T-cell (primary cell): ENCODE data around the gene EFCAB6. TPM values are rescaled to one million over a fixed set of nuclear protein-coding genes. Genes with fewer than 3 reads are reported as not detected.

Experiments
- ATAC-seq, 4 experiments: fragments of 200-7000 bp in 3 of 4; fragments of 150-1000 bp in 1 of 4; cut with Tn5 transposase; replicated peaks in 1 of 4; 1 replicate in 3 of 4; 2 replicates in 1 of 4; pipeline ENCODE4 v1.10.0; 2021; ENCODE audit warnings: moderate library complexity in 3 of 4, mild to moderate bottlenecking in 2 of 4, moderate number of reproducible peaks in 1 of 4
- CTCF ChIA-PET, 2 donors: fragments of 300-600 bp; sonication (Branson Sonifier 250); formaldehyde crosslinking; loops; one replicate each; lab custom pipeline; 2022; ENCODE audit warnings: antibody characterized with exemption in 2 of 2; lab: Charles Lee
- POLR2A ChIA-PET, 2 donors: fragments of 300-600 bp; sonication (Branson Sonifier 250); formaldehyde crosslinking; loops; one replicate each; lab custom pipeline; 2022; ENCODE audit warnings: antibody characterized with exemption in 2 of 2; lab: Charles Lee
- DNase-seq, 35 experiments: peaks; one replicate each; pipeline versions ENCODE4 v3.0.0 to v3.0.0-alpha.2; 2013 to 2023
- H3K27ac ChIP-seq: one replicate; pipeline ENCODE4 v1.5.1; 2013; ENCODE audit warnings: low read length
- H3K27me3 ChIP-seq, 2 experiments: replicated peaks in 1 of 2; 1 replicate in 1 of 2; 2 replicates in 1 of 2; pipeline versions ENCODE4 v1.6.1 to v1.7.0; 2013; ENCODE audit warnings: low read length in 1 of 2, mixed read lengths in 1 of 2; ENCODE audit not compliant: control insufficient read depth in 2 of 2, insufficient read depth in 2 of 2; ENCODE audit errors: extremely low read depth in 1 of 2
- H3K36me3 ChIP-seq, 2 donors: 1 replicate in 1 of 2; 2 replicates in 1 of 2; pipeline versions ENCODE4 v1.6.1 to v1.7.0; 2013; ENCODE audit warnings: low read length in 1 of 2; ENCODE audit not compliant: control insufficient read depth in 2 of 2, insufficient read depth in 1 of 2; ENCODE audit errors: extremely low read depth in 1 of 2
- H3K4me1 ChIP-seq, 2 experiments: 1 replicate in 1 of 2; 2 replicates in 1 of 2; pipeline versions ENCODE4 v1.6.1 to v1.7.0; 2013; ENCODE audit warnings: low read length in 2 of 2, mixed read lengths in 1 of 2; ENCODE audit not compliant: insufficient read depth in 2 of 2, control insufficient read depth in 1 of 2; ENCODE audit errors: extremely low read depth in 1 of 2
- H3K4me3 ChIP-seq, 2 donors: 1 replicate in 1 of 2; 2 replicates in 1 of 2; pipeline versions ENCODE4 v1.5.1 to v1.7.0; 2013; ENCODE audit warnings: mild to moderate bottlenecking in 2 of 2, low read length in 1 of 2, moderate library complexity in 1 of 2; ENCODE audit not compliant: control insufficient read depth in 1 of 2; ENCODE audit errors: extremely low read depth in 1 of 2
- H3K9me3 ChIP-seq: 2 replicates; pipeline ENCODE4 v1.7.0; 2013
- H3K27ac Mint-ChIP-seq, 2 donors: one replicate each; pipeline ENCODE4 v1.8.0; 2020 to 2021; ENCODE audit warnings: mild to moderate bottlenecking in 2 of 2, mixed read lengths in 2 of 2
- H3K27me3 Mint-ChIP-seq, 2 donors: one replicate each; pipeline ENCODE4 v1.8.0; 2021 to 2022; ENCODE audit warnings: mixed read lengths in 2 of 2
- H3K36me3 Mint-ChIP-seq: one replicate; pipeline ENCODE4 v1.8.0; 2021; ENCODE audit warnings: mixed read lengths
- H3K4me1 Mint-ChIP-seq, 3 donors: one replicate each; pipeline ENCODE4 v1.8.0; 2020 to 2022; ENCODE audit warnings: mixed read lengths in 3 of 3, mild to moderate bottlenecking in 1 of 3
- H3K4me3 Mint-ChIP-seq, 3 donors: one replicate each; pipeline ENCODE4 v1.8.0; 2020 to 2022; ENCODE audit warnings: mild to moderate bottlenecking in 3 of 3, mixed read lengths in 3 of 3, moderate library complexity in 3 of 3
- H3K9me3 Mint-ChIP-seq, 3 donors: one replicate each; pipeline ENCODE4 v1.8.0; 2020 to 2022; ENCODE audit warnings: mixed read lengths in 3 of 3
- whole genome bisulfite sequencing: methylation state at CpG from one replicate; pipeline ENCODE4 v1.1.5; 2013; ENCODE audit warnings: missing lambda C conversion rate; ENCODE audit not compliant: insufficient coverage; 5-methylcytosine and 5-hydroxymethylcytosine counted together
- total RNA-seq, 35 experiments: library from RNA in 6 of 35; stranded (reverse) in 6 of 35; fragments of 120-200 nt in 1 of 35; gene quantifications; one replicate each; pipeline versions ENCODE4 v1.2.1 to v1.2.4 and lab custom pipeline; 2013 to 2026

The EFCAB6 gene
- total RNA-seq, 5 donors from 2014 or later (not counting 1 experiment from before 2014, with no cell fraction given), result 0.26 to 0.89 (median 0.53) TPM

DNA sequence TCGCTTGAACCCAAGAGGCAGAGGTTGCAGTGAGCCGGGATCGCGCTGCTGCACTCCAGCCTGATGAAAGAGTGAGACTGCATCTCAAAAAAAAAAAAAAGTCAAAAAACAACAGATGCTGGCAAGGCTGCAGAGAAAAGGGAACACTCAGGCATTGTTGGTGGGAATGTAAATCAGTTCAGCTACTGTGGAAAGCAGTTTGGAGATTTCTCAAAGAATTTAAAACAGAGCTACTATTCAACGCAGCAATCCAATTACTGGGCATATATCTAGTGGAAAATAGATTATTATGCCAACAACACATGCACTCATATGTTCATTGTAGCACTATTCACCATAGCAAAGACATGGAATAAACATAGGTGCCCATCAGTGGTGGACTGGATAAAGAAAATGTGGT is 89.7 kb downstream of the EFCAB6 start:
- H3K9me3 Mint-ChIP-seq, result no peaks in the 10 kb centered on the region
- ChIA-PET POLR2A (interaction anchor here (0.6 to 0.7 kb wide), 2 partner anchors 13 to 15 kb away, joined by 3 read pairs; no protein-coding TSS in a partner anchor), CTCF (no interaction called here)
- Histone ChIP-seq H3K36me3 (no peaks in the 10 kb centered on the region), H3K27ac (no peak overlapping the region), H3K27me3 (peaks cover 0 to 5% of the 10 kb centered on the region in 2 experiments), H3K4me1 (no peaks in the 10 kb centered on the region), H3K9me3 (no peaks in the 10 kb centered on the region), H3K4me3 (no peak overlapping the region)
- peaks cover 3 to 6% of the 10 kb centered on the region in 2 donors for H3K27me3 Mint-ChIP-seq
- DNase-seq (no peak), ATAC-seq (no peak)
- WGBS, result 100% methylated on average over 2 of the region's 5 CpGs
- no peaks in the 10 kb centered on the region for H3K36me3 Mint-ChIP-seq
- no peaks in the 10 kb centered on the region for H3K4me1 Mint-ChIP-seq
- H3K27ac Mint-ChIP-seq, result no peak overlapping the region
- H3K4me3 Mint-ChIP-seq, result no peak overlapping the region

DNA sequence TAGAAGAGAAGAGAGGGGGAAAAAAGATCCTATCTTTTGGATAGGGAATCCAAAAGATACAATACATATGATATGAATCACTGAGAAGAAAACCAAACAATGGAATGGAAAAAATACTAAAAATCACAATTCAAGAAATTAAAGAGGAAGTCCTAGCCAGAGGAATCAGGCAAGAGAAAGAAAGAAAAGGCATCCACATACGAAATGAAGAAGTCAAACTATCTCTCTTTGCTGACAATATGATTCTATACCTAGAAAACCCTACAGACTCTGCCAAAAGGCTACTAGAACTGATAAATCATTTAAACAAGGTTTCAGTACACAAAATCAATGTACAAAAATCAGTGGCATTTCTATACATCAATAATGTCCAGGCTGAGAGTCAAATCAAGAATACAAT is 91.4 kb downstream of the EFCAB6 start:
- no peak overlapping the region for H3K4me3 ChIP-seq
- H3K27ac ChIP-seq, result no peak overlapping the region
- H3K27me3 ChIP-seq, result peaks cover 0 to 5% of the 10 kb centered on the region in 2 experiments
- H3K4me3 Mint-ChIP-seq, result no peak overlapping the region
- ChIA-PET POLR2A (no interaction called here), CTCF (no interaction called here)
- no CpG with 5 or more reads among the region's 1 CpG for whole genome bisulfite sequencing
- no peak for ATAC-seq
- H3K9me3 Mint-ChIP-seq, result no peaks in the 10 kb centered on the region
- H3K27me3 Mint-ChIP-seq, result peaks cover 3 to 6% of the 10 kb centered on the region in 2 donors
- no peak for DNase-seq
- no peaks in the 10 kb centered on the region for H3K4me1 Mint-ChIP-seq
- H3K9me3 ChIP-seq, result no peaks in the 10 kb centered on the region
- H3K36me3 ChIP-seq, result no peaks in the 10 kb centered on the region
- no peak overlapping the region for H3K27ac Mint-ChIP-seq
- no peaks in the 10 kb centered on the region for H3K36me3 Mint-ChIP-seq
- no peaks in the 10 kb centered on the region for H3K4me1 ChIP-seq

DNA sequence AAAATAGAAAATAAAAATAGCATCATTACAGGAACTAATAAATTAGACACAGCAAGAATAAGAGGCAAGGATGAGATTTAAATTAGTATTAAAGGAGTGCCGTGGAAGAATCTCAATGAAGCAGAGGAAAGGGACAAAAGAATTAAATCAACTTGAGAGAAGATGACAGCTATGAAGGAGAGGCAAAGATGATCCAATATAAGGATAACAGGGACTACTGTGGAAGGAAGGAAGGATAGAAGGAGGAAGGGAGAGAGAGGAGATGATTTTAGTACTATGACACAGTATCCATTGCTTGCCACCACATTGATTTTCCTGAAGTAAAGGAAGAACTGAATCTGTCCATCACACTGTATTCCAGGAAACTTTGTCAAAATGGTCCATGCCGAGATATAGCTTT is 98.0 kb downstream of the EFCAB6 start:
- H3K4me1 ChIP-seq, result no peaks in the 10 kb centered on the region
- 100% methylated on average over 1 of the region's 2 CpGs for WGBS
- ChIA-PET CTCF (no interaction called here), POLR2A (no interaction called here)
- peaks cover 0 to 7% of the 10 kb centered on the region in 2 experiments for H3K27me3 ChIP-seq
- no peaks in the 10 kb centered on the region for H3K36me3 ChIP-seq
- Mint-ChIP-seq H3K9me3 (no peaks in the 10 kb centered on the region), H3K4me3 (no peak overlapping the region), H3K27me3 (no peaks in the 10 kb centered on the region), H3K27ac (no peak overlapping the region), H3K4me1 (no peaks in the 10 kb centered on the region), H3K36me3 (no peaks in the 10 kb centered on the region)
- DNase-seq (no peak), ATAC-seq (no peak)
- H3K4me3 ChIP-seq, result no peak overlapping the region
- H3K27ac ChIP-seq, result no peak overlapping the region
- no peaks in the 10 kb centered on the region for H3K9me3 ChIP-seq

DNA sequence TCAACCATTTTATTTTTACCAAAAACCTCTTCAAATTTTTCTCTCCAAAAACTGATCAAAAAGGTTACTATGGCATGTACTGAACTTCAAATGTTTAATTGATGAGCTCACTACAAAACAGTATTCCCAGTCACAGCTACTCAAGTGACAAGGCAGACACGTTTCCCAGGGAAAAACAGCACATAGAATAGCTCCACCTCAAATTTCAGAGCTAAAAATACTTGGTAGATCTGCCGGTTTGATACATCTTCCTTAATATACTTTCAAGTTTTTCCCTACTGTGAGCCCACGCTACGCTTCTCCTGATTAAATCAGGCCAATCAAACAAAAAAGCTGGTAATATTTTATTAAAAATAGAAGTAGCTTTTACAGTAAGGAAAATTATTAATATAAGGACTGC is 100.4 kb downstream of the EFCAB6 start:
- POLR2A ChIA-PET, result no interaction called here
- CTCF ChIA-PET, result no interaction called here
- DNase-seq (no peak), ATAC-seq (no peak)
- H3K27ac Mint-ChIP-seq, result no peak overlapping the region
- no peaks in the 10 kb centered on the region for H3K4me1 ChIP-seq
- H3K4me1 Mint-ChIP-seq, result no peaks in the 10 kb centered on the region
- H3K4me3 Mint-ChIP-seq, result no peak overlapping the region
- H3K9me3 Mint-ChIP-seq, result no peaks in the 10 kb centered on the region
- peaks cover 8 to 13% of the 10 kb centered on the region in 2 donors for H3K27me3 Mint-ChIP-seq
- H3K36me3 ChIP-seq, result no peaks in the 10 kb centered on the region
- no peak overlapping the region for H3K27ac ChIP-seq
- peaks cover 0 to 5% of the 10 kb centered on the region in 2 experiments for H3K27me3 ChIP-seq
- no peaks in the 10 kb centered on the region for H3K9me3 ChIP-seq
- 9% methylated on average over 1 of the region's 4 CpGs for WGBS
- H3K4me3 ChIP-seq, result no peak overlapping the region
- H3K36me3 Mint-ChIP-seq, result no peaks in the 10 kb centered on the region

DNA sequence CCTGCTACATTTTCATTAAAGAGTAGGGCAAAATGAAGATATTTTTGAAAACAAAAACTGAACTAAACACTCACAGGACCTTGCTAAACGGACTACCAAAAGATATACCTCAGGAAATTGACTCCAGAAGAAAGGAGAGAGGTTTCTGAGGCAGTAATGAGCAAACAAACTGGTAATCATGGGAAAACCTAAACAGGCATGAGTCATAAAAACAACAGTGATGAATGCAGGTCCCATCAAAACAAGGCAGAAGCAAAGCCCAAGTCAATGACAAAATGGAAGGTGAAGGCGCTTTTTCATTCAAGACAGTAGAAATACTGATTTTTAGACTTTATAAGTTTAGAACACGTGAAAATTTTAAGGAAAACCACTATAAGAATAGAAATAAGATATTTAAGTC is 104.5 kb downstream of the EFCAB6 start:
- no peaks in the 10 kb centered on the region for H3K4me1 ChIP-seq
- H3K27ac ChIP-seq, result no peak overlapping the region
- peaks cover 6% of the 10 kb centered on the region for H3K9me3 ChIP-seq
- WGBS, result no CpG with 5 or more reads among the region's 3 CpGs
- peaks cover 14 to 19% (median 15%) of the 10 kb centered on the region in 3 donors for H3K9me3 Mint-ChIP-seq
- ChIA-PET POLR2A (no interaction called here), CTCF (no interaction called here)
- no peaks in the 10 kb centered on the region for H3K36me3 ChIP-seq
- no peak overlapping the region for H3K4me3 Mint-ChIP-seq
- ATAC-seq (no peak), DNase-seq (no peak)
- H3K36me3 Mint-ChIP-seq, result peaks cover 2% of the 10 kb centered on the region
- H3K4me3 ChIP-seq, result no peak overlapping the region
- H3K27me3 ChIP-seq, result peaks cover 0 to 7% of the 10 kb centered on the region in 2 experiments
- no peaks in the 10 kb centered on the region for H3K4me1 Mint-ChIP-seq
- H3K27me3 Mint-ChIP-seq, result peaks cover 19 to 21% of the 10 kb centered on the region in 2 donors
- H3K27ac Mint-ChIP-seq, result no peak overlapping the region

DNA sequence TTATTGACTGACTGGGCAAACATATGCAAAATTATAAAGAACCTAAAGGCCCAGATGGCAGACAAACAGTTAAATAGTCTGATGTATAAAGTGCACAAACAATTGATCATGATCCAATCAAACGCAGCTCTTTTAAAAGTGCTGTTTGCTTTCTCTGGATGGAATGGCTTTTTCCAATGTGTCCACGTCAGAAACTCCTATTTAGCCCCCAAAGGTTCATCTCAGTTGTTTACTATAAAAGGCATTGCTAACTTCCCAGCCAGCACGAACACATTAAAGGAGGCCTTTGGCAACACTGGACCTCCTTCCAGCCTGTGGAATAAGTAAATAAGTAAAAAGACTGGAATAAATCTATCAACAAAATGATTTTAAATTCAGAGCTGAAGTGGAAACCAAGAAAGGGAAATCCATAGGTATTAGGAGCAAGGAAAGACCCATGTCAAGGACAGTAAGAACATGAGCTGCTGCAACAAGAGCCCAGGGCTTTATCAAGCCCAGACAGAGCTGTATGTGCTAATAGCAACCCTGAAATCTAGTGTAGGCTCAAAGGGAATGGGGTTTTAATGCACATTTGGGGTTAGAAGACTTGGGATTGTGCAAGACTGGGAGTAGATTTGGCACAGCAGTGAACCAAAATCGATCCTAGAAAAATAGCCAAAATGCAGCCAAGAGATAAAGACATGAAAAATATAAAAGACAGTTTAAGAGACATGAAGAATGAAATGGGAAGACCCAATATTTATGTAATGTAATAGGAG is 105.4 kb downstream of the EFCAB6 start:
- no peak overlapping the region for H3K4me3 Mint-ChIP-seq

More for the DNA sequence above, 105.4 kb downstream of the EFCAB6 start:
- ChIA-PET CTCF (no interaction called here), POLR2A (no interaction called here)
- peaks cover 0 to 7% of the 10 kb centered on the region in 2 experiments for H3K27me3 ChIP-seq
- peaks cover 14 to 19% (median 15%) of the 10 kb centered on the region in 3 donors for H3K9me3 Mint-ChIP-seq
- peaks cover 6% of the 10 kb centered on the region for H3K9me3 ChIP-seq
- peaks cover 19 to 21% of the 10 kb centered on the region in 2 donors for H3K27me3 Mint-ChIP-seq
- H3K4me3 ChIP-seq, result no peak overlapping the region
- H3K36me3 ChIP-seq, result no peaks in the 10 kb centered on the region
- DNase-seq, result no peak
- peaks cover 2% of the 10 kb centered on the region for H3K36me3 Mint-ChIP-seq
- WGBS, result 100% methylated on average over 1 of the region's 4 CpGs
- H3K4me1 Mint-ChIP-seq, result no peaks in the 10 kb centered on the region
- no peak overlapping the region for H3K27ac ChIP-seq
- no peaks in the 10 kb centered on the region for H3K4me1 ChIP-seq
- no peak overlapping the region for H3K27ac Mint-ChIP-seq
- ATAC-seq, result no peak
